Stimulated activated naive CD4-positive, alpha-beta T cell treated with Interleukin-2 at 50 U/mL for 16 hours (primary cell): ENCODE results near the gene ATP6V1G2.
A peak's percentile ranks its signal among the peaks of the same experiment; 100 is the strongest.

Experiments
- DNase-seq: peaks from one replicate; lab custom pipeline; 2025; lab: John Stamatoyannopoulos, UW

The ATP6V1G2 gene

GRCh38 chr6:31547727-31548543 lies 1.5 kb upstream of the ATP6V1G2 start:
- DNase-seq: no peak

DNA sequence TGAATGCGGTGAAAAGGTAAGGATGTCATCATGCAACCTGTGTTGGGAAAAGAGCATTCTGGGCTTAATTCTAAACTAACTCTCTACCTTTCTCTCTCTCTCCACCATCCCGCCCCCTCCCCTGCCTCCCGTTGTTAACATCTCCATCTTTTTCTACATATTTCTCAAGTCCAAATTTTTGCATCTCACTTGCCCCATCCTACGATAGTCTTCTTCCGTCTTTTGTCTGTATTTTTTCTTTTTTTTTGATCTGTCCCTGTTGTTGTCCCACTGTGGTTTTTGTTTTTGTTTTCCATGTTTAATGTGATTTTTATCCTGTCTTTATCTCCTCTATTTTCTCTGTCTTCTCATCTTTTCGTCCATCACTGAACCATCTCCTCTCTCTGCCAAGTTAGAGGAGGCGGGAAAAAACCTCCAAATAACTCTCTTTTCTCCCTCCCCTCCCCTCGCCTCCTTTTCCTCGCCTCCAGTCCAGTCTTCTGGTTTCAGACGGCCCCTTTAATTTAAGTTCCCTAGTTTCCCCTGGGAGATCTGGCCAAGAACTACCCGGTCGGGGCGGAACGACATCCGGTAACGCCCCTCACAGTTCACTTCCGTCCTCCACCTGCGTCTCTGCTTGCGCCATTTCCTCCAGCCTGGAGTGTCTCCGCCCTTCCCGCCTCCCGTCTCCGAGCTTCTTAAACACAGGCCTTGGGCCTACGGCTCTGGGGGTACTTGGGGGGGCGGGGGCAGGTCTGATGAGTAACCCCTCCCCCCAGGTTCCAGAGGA lies 734 bp upstream of the ATP6V1G2 start, which contains the start of gene NFKBIL1:
TSS of gene NFKBIL1 (plus strand) at position 651 of the 769 bp plus-strand sequence. CDS start at position 738, 87 bp downstream.
- DNase-seq: peak; percentile 91

GRCh38 chr6:31545291-31545690 lies 1.1 kb downstream of the ATP6V1G2 start:
- DNase-seq: no peak

DNA sequence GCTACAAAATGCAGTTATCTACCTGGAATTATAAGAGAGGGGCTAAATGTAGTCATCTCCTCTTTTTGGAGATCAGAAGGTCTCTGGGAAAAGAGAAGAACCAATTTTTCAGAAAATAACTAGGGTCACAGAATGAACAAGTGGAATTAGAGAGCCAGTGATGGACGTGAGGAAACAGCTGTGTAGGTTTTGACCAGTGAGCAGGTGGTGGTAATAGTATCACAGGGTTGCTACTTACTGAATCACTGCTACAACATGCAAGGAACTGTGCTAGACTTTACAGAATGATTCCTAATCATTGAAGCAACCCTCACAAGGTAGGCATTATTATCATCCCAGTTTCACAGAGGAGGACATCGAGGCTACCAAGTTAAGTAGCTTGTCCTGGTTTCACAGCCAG lies 1.7 kb downstream of the ATP6V1G2 start:
- DNase-seq: no peak

GRCh38 chr6:31543639-31544038 lies 2.8 kb downstream of the ATP6V1G2 start:
- DNase-seq: no peak

- DNase-seq: peak; percentile 94
Measured at GRCh38 chr6:31541658-31542521, 4.5 kb downstream of the ATP6V1G2 start, which contains the start of gene DDX39B. TSS of gene DDX39B (minus strand) at chr6:31542003. CDS start at chr6:31540532, 1,471 bp downstream.

- peak; percentile 50 for DNase-seq
Measured at GRCh38 chr6:31541059-31541657, 5.2 kb downstream of the ATP6V1G2 start.

DNA sequence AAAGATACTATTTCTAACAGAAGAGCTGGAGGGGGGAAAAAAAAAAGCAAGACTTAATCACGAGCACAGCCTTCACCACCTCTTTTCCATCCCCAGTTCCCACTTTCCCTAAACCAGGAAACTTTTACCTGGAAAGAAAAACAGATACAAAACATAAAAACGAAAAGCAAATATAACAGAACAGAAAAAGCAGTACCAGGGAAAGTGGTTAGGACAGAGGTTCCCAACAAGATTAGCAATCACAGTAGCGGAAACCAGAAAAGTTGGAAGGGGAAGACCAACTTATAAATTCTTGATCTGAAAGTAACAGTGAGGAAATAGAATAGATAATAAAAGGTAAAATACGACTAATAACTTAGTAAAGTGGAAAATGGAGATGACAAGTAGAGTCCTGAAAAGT lies 5.8 kb downstream of the ATP6V1G2 start:
- DNase-seq: no peak

GRCh38 chr6:31538805-31539400 lies 7.5 kb downstream of the ATP6V1G2 start:
- no peak for DNase-seq

DNA sequence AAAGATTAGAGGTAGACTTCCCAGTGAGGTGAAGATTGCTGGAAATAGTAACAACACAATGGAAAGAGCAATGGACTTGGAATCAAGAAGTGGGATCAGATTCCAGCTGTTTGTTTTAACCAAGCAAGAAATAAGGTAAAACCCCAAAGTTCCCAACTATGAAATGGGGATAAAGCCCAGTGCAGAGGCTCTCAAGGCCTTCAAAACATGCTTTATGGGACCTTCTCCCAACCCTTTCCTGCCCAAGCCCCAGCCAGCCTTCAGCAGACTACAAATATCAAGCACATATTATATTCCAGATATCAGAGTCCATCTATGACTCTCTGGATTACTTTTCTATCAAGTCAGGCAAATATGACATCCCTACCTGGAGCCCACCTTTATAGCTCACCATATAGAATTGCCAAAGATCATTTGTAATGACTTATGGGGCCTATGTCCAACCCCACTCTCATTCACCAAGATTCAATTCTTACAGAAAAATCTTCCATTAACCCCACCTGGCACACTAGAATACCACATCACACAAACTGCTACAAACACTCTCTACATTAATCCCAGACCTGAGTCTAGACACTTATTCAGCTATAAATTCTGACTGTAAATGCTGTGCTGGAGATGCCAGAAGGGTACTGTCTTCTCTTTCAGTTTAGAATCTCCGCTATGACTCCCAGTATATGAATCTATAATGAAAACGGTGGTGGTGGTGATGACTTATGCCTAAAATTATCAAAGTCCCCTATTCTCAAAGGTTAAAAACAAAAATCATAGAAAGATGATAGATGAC lies 10.7 kb downstream of the ATP6V1G2 start:
- DNase-seq: no peak

- no peak for DNase-seq
Measured at GRCh38 chr6:31534521-31535040, 11.8 kb downstream of the ATP6V1G2 start.

DNA sequence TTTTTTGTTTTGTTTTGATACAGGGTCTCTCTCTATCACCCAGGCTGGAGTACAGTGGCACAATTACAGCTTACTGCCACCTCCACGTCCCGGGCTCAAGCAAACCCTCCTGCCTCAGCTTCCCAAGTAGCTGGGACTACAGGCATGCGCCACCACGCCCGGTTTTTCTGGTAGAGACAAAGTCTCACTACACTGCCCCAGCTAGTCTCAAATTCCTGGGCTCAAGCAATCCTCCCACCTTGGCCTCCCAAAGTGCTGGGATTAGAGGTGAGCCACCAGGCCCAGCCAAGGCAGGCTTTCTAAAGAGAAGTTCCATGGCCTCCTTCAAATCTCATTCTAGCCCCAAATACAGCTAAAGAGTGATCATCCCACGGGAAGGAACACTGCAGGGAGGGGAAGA lies 12.4 kb downstream of the ATP6V1G2 start:
- no peak for DNase-seq

GRCh38 chr6:31533455-31533841 lies 13.0 kb downstream of the ATP6V1G2 start:
- no peak for DNase-seq

DNA sequence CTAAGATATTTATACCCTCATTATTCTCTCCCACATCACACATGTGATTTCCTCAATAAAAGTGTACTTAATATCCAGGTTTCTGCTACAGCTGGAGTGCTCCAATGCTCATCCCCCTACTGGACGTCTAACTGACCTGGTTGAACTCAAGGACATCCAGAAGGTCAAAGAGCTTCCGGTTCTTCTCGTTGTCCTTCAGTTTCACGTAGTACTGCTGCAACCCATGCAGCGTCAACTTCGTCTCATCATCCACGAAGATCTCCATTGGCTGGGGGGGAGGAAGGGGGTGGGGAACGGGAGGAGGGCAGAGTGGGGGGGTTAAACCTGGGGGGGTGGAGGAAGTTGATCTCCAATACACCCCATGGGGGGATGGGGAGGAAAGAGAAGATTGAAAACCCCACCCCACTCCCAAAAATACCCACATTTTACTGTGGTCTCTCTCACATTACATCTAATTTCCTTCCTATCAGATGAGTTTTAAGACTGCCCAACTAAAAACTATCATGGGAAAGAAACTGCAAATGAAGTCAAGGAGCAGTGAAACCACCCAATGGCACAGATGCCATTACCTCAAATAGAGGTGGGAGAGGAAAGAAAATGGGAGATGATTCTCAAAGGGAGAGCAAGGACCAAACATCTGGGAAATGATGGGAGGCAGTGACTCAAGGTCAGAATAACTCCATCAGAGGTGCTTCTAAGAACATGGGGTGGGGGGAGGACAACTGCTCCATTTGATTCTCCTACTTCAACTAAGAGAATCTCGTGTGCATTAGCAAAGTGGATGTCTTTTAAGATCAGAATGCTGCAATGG lies 13.6 kb downstream of the ATP6V1G2 start:
- no peak for DNase-seq

- DNase-seq: no peak
Measured at GRCh38 chr6:31531771-31532643, 14.4 kb downstream of the ATP6V1G2 start.

GRCh38 chr6:31531162-31531561 lies 15.2 kb downstream of the ATP6V1G2 start:
- no peak for DNase-seq

DNA sequence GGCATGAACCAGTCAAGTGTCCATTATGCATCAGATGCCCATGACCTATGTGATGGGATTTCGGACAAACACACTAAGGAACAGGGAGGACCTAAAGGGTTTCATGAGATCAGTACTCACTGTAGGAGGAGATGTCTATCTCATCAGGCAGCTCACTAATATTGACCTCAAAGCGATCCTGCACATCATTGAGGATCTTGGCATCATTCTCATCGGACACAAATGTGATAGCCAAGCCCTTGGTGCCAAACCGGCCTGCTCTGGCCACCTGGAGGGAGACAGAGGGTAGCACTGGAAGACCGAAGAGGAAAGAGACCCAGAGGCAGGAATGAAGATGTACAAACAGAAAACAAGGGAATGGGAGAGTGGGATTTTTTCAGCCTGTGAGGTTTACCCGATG lies 15.7 kb downstream of the ATP6V1G2 start:
- DNase-seq: no peak
